IMR-90 (cell line): ENCODE measurements around the gene TRMT2A. TPM values are rescaled to one million over a fixed set of nuclear protein-coding genes. Genes with fewer than 3 reads are reported as not detected.

Experiments
- ATAC-seq: fragments of 200-7000 bp; cut with Tn5 transposase; 2 replicates; pipeline ENCODE4 v1.9.1; 2020; ENCODE audit warnings: low read depth, mild to moderate bottlenecking, moderate library complexity
- BruUV-seq: library from RNA; stranded (reverse); fragments of 400-500 nt; replicated peaks from 2 replicates; lab custom pipeline; 2021; lab: Mats Ljungman, UMichigan
- CTCF ChIA-PET: fragments of 300-600 bp; formaldehyde crosslinking; extraction: SDS; loops from one replicate; lab custom pipeline; 2021; ENCODE audit warnings: antibody characterized with exemption; lab: Yijun Ruan, JAX
- POLR2A ChIA-PET: fragments of 300-600 bp; sonication (Branson Sonifier 250); formaldehyde crosslinking; loops from one replicate; lab custom pipeline; 2022; ENCODE audit warnings: antibody characterized with exemption; ENCODE audit not compliant: unreplicated experiment; lab: Charles Lee
- DNase-seq: peaks from one replicate; pipeline ENCODE4 v3.0.0; 2013
- H2AFZ ChIP-seq: replicated peaks from 2 replicates; pipeline ENCODE3; 2013; ENCODE audit warnings: low read length, mild to moderate bottlenecking; ENCODE audit not compliant: poor library complexity
- H2AK5ac ChIP-seq: 2 replicates; pipeline ENCODE4 v1.6.1; 2013; ENCODE audit warnings: low read depth, low read length, inconsistent platforms
- H2AK9ac ChIP-seq: replicated peaks from 2 replicates; pipeline ENCODE3; 2013; ENCODE audit warnings: mild to moderate bottlenecking, low read depth, low read length, moderate library complexity; ENCODE audit not compliant: poor library complexity
- H2BK120ac ChIP-seq: 2 replicates; pipeline ENCODE4 v1.6.1; 2013; ENCODE audit warnings: low read depth, low read length, inconsistent platforms
- H2BK15ac ChIP-seq: 3 replicates; pipeline ENCODE4 v1.6.1; 2013; ENCODE audit warnings: low read depth, low read length, inconsistent platforms
- H2BK20ac ChIP-seq: 2 replicates; pipeline ENCODE4 v1.6.1; 2013; ENCODE audit warnings: low read depth, mild to moderate bottlenecking, inconsistent platforms, low read length, moderate library complexity
- H2BK5ac ChIP-seq: 2 replicates; pipeline ENCODE4 v1.6.1; 2013; ENCODE audit warnings: mild to moderate bottlenecking, low read depth, low read length, inconsistent platforms; ENCODE audit not compliant: poor library complexity, severe bottlenecking
- H3K14ac ChIP-seq: replicated peaks from 2 replicates; pipeline ENCODE4 v1.6.1; 2013; ENCODE audit warnings: low read depth, low read length, inconsistent platforms
- H3K18ac ChIP-seq: 2 replicates; pipeline ENCODE4 v1.6.1; 2013; ENCODE audit warnings: low read depth, low read length, control low read depth
- H3K23ac ChIP-seq: 2 replicates; pipeline ENCODE4 v1.6.1; 2013; ENCODE audit warnings: low read depth, low read length, inconsistent platforms
- H3K27ac ChIP-seq: 2 replicates; pipeline ENCODE4 v1.5.1; 2013; ENCODE audit warnings: mild to moderate bottlenecking, control low read depth, low read length; ENCODE audit not compliant: insufficient read depth
- H3K27me3 ChIP-seq: 2 replicates; pipeline ENCODE4 v1.6.1; 2013; ENCODE audit warnings: low read length; ENCODE audit not compliant: control insufficient read depth, insufficient read depth
- H3K36me3 ChIP-seq: 2 replicates; pipeline ENCODE4 v1.6.1; 2013; ENCODE audit warnings: low read length, mixed read lengths; ENCODE audit not compliant: control insufficient read depth, insufficient read depth
- H3K4ac ChIP-seq: 2 replicates; pipeline ENCODE4 v1.6.1; 2013; ENCODE audit warnings: low read depth, low read length, inconsistent platforms
- H3K4me1 ChIP-seq: 2 replicates; pipeline ENCODE4 v1.6.1; 2013; ENCODE audit warnings: low read length, mixed read lengths; ENCODE audit not compliant: control insufficient read depth, insufficient read depth
- H3K4me2 ChIP-seq: 2 replicates; pipeline ENCODE4 v1.6.1; 2013; ENCODE audit warnings: low read depth, mild to moderate bottlenecking, control low read depth, low read length, moderate library complexity
- H3K4me3 ChIP-seq: 2 replicates; pipeline ENCODE4 v1.5.1; 2013; ENCODE audit warnings: low read depth, mild to moderate bottlenecking, control low read depth, low read length, moderate library complexity; ENCODE audit not compliant: insufficient read depth
- H3K56ac ChIP-seq: 2 replicates; pipeline ENCODE4 v1.6.1; 2013; ENCODE audit warnings: low read length, inconsistent platforms; ENCODE audit not compliant: insufficient read depth; ENCODE audit errors: extremely low read depth
- H3K79me1 ChIP-seq, 2 experiments: 2 replicates each; pipeline ENCODE4 v1.6.1; 2013; ENCODE audit warnings: low read length in 2 of 2, inconsistent platforms in 1 of 2, low read depth in 1 of 2
- H3K9ac ChIP-seq: 2 replicates; pipeline ENCODE4 v1.6.1; 2013; ENCODE audit warnings: low read depth, low read length, control low read depth
- H3K9me1 ChIP-seq: 2 replicates; pipeline ENCODE4 v1.6.1; 2013; ENCODE audit warnings: low read length, inconsistent platforms; ENCODE audit not compliant: insufficient read depth
- H3K9me3 ChIP-seq: 2 replicates; pipeline ENCODE4 v1.6.1; 2013; ENCODE audit warnings: low read length; ENCODE audit not compliant: control insufficient read depth, insufficient read depth
- H4K20me1 ChIP-seq: 2 replicates; pipeline ENCODE4 v1.6.1; 2013; ENCODE audit warnings: low read length, inconsistent platforms; ENCODE audit not compliant: insufficient read depth
- H4K5ac ChIP-seq: 2 replicates; pipeline ENCODE4 v1.6.1; 2013; ENCODE audit warnings: mild to moderate bottlenecking, low read depth, low read length, control low read depth
- H4K8ac ChIP-seq, 2 experiments: 2 replicates each; pipeline ENCODE4 v1.6.1; 2013; ENCODE audit warnings: low read depth in 2 of 2, low read length in 2 of 2, control low read depth in 1 of 2, inconsistent platforms in 1 of 2
- H4K91ac ChIP-seq: 2 replicates; pipeline ENCODE4 v1.6.1; 2013; ENCODE audit warnings: low read depth, low read length, inconsistent platforms; ENCODE audit not compliant: insufficient read depth
- BHLHE40 ChIP-seq: fragments of 150-350 bp; IDR thresholded peaks from 2 replicates; pipeline ENCODE4 v1.6.1; 2016; ENCODE audit warnings: mild to moderate bottlenecking, low read depth, low read length
- CEBPB ChIP-seq: IDR thresholded peaks from 2 replicates; pipeline ENCODE4 v1.6.1; 2012; ENCODE audit warnings: low read depth, low read length, improper control_type of control experiment
- CHD1 ChIP-seq: IDR thresholded peaks from 2 replicates; pipeline ENCODE4 v1.6.1; 2012; ENCODE audit warnings: low read depth, low read length, improper control_type of control experiment
- ELK1 ChIP-seq: fragments of 150-350 bp; IDR thresholded peaks from 2 replicates; pipeline ENCODE4 v1.6.1; 2016; ENCODE audit warnings: low read depth, mild to moderate bottlenecking, low read length, moderate library complexity, borderline replicate concordance
- FOS ChIP-seq: fragments of 150-350 bp; IDR thresholded peaks from 2 replicates; pipeline ENCODE4 v1.6.1; 2016; ENCODE audit warnings: low read depth, low read length
- MAFK ChIP-seq: IDR thresholded peaks from 2 replicates; pipeline ENCODE4 v1.6.1; 2012; ENCODE audit warnings: low read depth, low read length, improper control_type of control experiment
- MAZ ChIP-seq: IDR thresholded peaks from 2 replicates; pipeline ENCODE4 v1.6.1; 2012; ENCODE audit warnings: low read depth, mild to moderate bottlenecking, low read length, improper control_type of control experiment, moderate library complexity, borderline replicate concordance
- MXI1 ChIP-seq: IDR thresholded peaks from 2 replicates; pipeline ENCODE4 v1.6.1; 2012; ENCODE audit warnings: low read depth, mild to moderate bottlenecking, low read length, moderate library complexity, borderline replicate concordance
- NFE2L2 ChIP-seq: fragments of 150-350 bp; IDR thresholded peaks from 2 replicates; pipeline ENCODE4 v1.6.1; 2016; ENCODE audit warnings: low read depth, mild to moderate bottlenecking, low read length
- POLR2A ChIP-seq: IDR thresholded peaks from 2 replicates; pipeline ENCODE4 v1.6.1; 2012; ENCODE audit warnings: mild to moderate bottlenecking, low read depth, low read length
- RAD21 ChIP-seq: IDR thresholded peaks from 2 replicates; pipeline ENCODE4 v1.6.1; 2012; ENCODE audit warnings: low read length, improper control_type of control experiment
- RCOR1 ChIP-seq: IDR thresholded peaks from 2 replicates; pipeline ENCODE4 v1.6.1; 2012; ENCODE audit warnings: mild to moderate bottlenecking, low read length, improper control_type of control experiment; ENCODE audit not compliant: insufficient replicate concordance
- RFX5 ChIP-seq: IDR thresholded peaks from 2 replicates; pipeline ENCODE4 v1.8.0; 2012; ENCODE audit warnings: low read depth, mild to moderate bottlenecking, low read length, moderate library complexity
- SMC3 ChIP-seq: fragments of 150-350 bp; IDR thresholded peaks from 2 replicates; pipeline ENCODE4 v1.6.1; 2016; ENCODE audit warnings: low read depth, mild to moderate bottlenecking, antibody characterized with exemption, low read length, moderate library complexity
- WGBS, 2 experiments: methylation state at CpG; one replicate each; pipeline versions ENCODE4 v1.1.5 to v1.1.7; 2013; ENCODE audit warnings: missing lambda C conversion rate in 2 of 2; ENCODE audit not compliant: insufficient read length in 1 of 2; ENCODE audit errors: extremely low coverage in 2 of 2; 5-methylcytosine and 5-hydroxymethylcytosine counted together
- dilution Hi-C: fragments of 300-500 bp; cut with HindIII; formaldehyde crosslinking; loops from one replicate; pipeline ENCODE4 v1.14.3; 2018; ENCODE audit warnings: low sequenced_read_pairs; ENCODE audit not compliant: unreplicated experiment
- in situ Hi-C: fragments of 300-500 bp; cut with MboI; formaldehyde crosslinking; loops from 3 replicates; pipeline ENCODE4 v1.14.3; 2019; ENCODE audit warnings: low sequenced_read_pairs, inconsistent platforms, mixed read lengths
- intact Hi-C: fragments of 100-400 bp; cut with micrococcal nuclease; formaldehyde crosslinking; loops from 2 replicates; pipeline ENCODE4 v1.10.0; 2022
- polyA plus RNA-seq, 3 experiments: library from polyadenylated mRNA; depleted of rRNA; stranded (reverse); fragments of >200 nt; gene quantifications; 2 replicates each; pipeline ENCODE4 v1.2.3, GENCODE V29; 2012; ENCODE audit warnings: low replicate concordance in 1 of 3
- total RNA-seq: library from RNA; depleted of rRNA; stranded (reverse); fragments of >200 nt; gene quantifications from 2 replicates; pipeline ENCODE4 v1.2.3, GENCODE V29; 2012
- TF ChIP-seq, protein P1 (sequence below): fragments of 150-350 bp; IDR thresholded peaks from 2 replicates; pipeline ENCODE4 v1.6.1; 2017; ENCODE audit warnings: mild to moderate bottlenecking, antibody characterized with exemption, low read length, low read depth
- TF ChIP-seq, protein P2 (sequence below): conservative IDR thresholded peaks from 2 replicates; pipeline ENCODE4 v1.5.1; 2012; ENCODE audit warnings: mild to moderate bottlenecking, low read depth, low read length, improper control_type of control experiment

TRMT2A gene
- total and polyA plus RNA-seq, 2 of the 4 experiments (the other 2 are of a cell fraction), result 22.0 to 39.1 TPM

DNA sequence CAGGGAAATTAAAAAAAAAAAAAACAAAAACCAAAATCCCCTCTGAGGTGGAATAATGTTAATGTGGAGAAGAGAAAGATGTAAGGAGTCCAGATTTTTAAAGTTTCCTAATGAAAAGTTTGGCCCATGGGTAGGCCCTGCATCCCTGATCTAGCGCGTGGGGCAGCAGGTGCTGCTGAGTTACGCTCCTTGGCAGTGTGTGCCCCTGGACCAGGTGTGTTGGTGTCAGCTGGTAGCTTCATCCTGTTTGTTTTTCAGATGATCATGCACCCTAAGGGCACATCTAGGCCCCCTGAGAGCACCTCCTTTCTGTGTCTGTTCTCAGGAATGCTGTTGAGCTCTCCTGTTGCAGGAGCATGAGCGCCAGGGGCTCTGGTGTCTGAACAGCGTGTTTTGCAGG is 30.3 kb downstream of the TRMT2A start:
- H3K27ac ChIP-seq, result no peak overlapping the region
- H2AK5ac ChIP-seq, result no peak overlapping the region
- H4K91ac ChIP-seq, result no peak overlapping the region
- intact Hi-C loops (no loop called here), dilution Hi-C loops (no loop called here), in situ Hi-C loops (no loop called here)
- H2BK120ac ChIP-seq, result no peak overlapping the region
- no peak overlapping the region for H3K9ac ChIP-seq
- ATAC-seq, result no peak
- ChIA-PET POLR2A (no interaction called here), CTCF (no interaction called here)
- DNase-seq, result no peak
- H2BK15ac ChIP-seq, result no peak overlapping the region
- H3K14ac ChIP-seq, result no peak overlapping the region
- no peak overlapping the region for H4K5ac ChIP-seq
- H3K23ac ChIP-seq, result no peak overlapping the region; the same call in 1 of the 2 replicates
- H2BK5ac ChIP-seq, result no peak overlapping the region
- peaks cover 17% of the 10 kb centered on the region for H3K4me1 ChIP-seq
- no peak overlapping the region for H2AFZ ChIP-seq
- no peak overlapping the region for H2BK20ac ChIP-seq
- no peak overlapping the region for H3K18ac ChIP-seq
- no peak overlapping the region for H3K56ac ChIP-seq
- H4K20me1 ChIP-seq, result peaks cover 78% of the 10 kb centered on the region
- no peak overlapping the region for H2AK9ac ChIP-seq
- no peak overlapping the region for H4K8ac ChIP-seq
- BruUV-seq, result no TSS peak
- H3K4me2 ChIP-seq, result no peak overlapping the region
- H3K4me3 ChIP-seq, result no peak overlapping the region
- no peak for TF ChIP-seq CEBPB
- no peak for TF ChIP-seq FOS
- TF ChIP-seq ELK1, result no peak
- TF ChIP-seq BHLHE40, result no peak
- TF ChIP-seq MAFK, result no peak
- TF ChIP-seq NFE2L2, result no peak
- TF ChIP-seq, protein P1, sequence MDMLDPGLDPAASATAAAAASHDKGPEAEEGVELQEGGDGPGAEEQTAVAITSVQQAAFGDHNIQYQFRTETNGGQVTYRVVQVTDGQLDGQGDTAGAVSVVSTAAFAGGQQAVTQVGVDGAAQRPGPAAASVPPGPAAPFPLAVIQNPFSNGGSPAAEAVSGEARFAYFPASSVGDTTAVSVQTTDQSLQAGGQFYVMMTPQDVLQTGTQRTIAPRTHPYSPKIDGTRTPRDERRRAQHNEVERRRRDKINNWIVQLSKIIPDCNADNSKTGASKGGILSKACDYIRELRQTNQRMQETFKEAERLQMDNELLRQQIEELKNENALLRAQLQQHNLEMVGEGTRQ, result no peak
- no peak for TF ChIP-seq RFX5
- TF ChIP-seq MAZ, result no peak
- no peak for TF ChIP-seq RCOR1
- TF ChIP-seq POLR2A, result no peak
- TF ChIP-seq RAD21, result no peak
- no peak for TF ChIP-seq CHD1
- TF ChIP-seq, protein P2, sequence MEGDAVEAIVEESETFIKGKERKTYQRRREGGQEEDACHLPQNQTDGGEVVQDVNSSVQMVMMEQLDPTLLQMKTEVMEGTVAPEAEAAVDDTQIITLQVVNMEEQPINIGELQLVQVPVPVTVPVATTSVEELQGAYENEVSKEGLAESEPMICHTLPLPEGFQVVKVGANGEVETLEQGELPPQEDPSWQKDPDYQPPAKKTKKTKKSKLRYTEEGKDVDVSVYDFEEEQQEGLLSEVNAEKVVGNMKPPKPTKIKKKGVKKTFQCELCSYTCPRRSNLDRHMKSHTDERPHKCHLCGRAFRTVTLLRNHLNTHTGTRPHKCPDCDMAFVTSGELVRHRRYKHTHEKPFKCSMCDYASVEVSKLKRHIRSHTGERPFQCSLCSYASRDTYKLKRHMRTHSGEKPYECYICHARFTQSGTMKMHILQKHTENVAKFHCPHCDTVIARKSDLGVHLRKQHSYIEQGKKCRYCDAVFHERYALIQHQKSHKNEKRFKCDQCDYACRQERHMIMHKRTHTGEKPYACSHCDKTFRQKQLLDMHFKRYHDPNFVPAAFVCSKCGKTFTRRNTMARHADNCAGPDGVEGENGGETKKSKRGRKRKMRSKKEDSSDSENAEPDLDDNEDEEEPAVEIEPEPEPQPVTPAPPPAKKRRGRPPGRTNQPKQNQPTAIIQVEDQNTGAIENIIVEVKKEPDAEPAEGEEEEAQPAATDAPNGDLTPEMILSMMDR, result no peak
- TF ChIP-seq SMC3, result no peak
- no peak for TF ChIP-seq MXI1
- 98% methylated on average over 5 of the region's 5 CpGs; no CpG with 5 or more reads in 1 of the 2 experiments for WGBS, 2 experiments
- peaks cover 18 to 82% of the 10 kb centered on the region in 2 experiments for H3K79me1 ChIP-seq
- no peak overlapping the region for H3K4ac ChIP-seq
- H3K9me1 ChIP-seq, result peaks cover 24% of the 10 kb centered on the region
- no peaks in the 10 kb centered on the region for H3K27me3 ChIP-seq
- no peaks in the 10 kb centered on the region for H3K9me3 ChIP-seq
- H3K36me3 ChIP-seq, result peaks cover 56% of the 10 kb centered on the region
